Measurements from ENCODE around the gene GJB3.

The GJB3 gene

GRCh38 chr1:34762474-34763141 is 18.4 kb upstream of the GJB3 start:
- no peak overlapping the region for H3K4me3 ChIP-seq (ENCODE audit: low read length)
- no peaks in the 10 kb centered on the region for H4K20me1 ChIP-seq (ENCODE audit: control insufficient read depth, insufficient read depth, low read depth, low read length)
- H3K4me1 ChIP-seq (ENCODE audit: control insufficient read depth, low read length), result no peaks in the 10 kb centered on the region
- H3K36me3 ChIP-seq (ENCODE audit: control insufficient read depth, low read length), result no peaks in the 10 kb centered on the region
- no peak overlapping the region for H3K4me2 ChIP-seq (ENCODE audit: low read length)
- H3K27ac ChIP-seq (ENCODE audit: low read depth, low read length), result no peak overlapping the region
- TF ChIP-seq EZH2phosphoT487 (IDR thresholded peaks at IDR 0.05; ENCODE audit: borderline replicate concordance, low read length) (no peak), CTCF (IDR thresholded peaks at IDR 0.05; ENCODE audit: low read depth, low read length, poor library complexity, severe bottlenecking) (no peak)
- H3K79me2 ChIP-seq (ENCODE audit: control insufficient read depth, low read length), result no peaks in the 10 kb centered on the region
- H3K9me3 ChIP-seq (ENCODE audit: control insufficient read depth, insufficient read depth, low read length), result no peaks in the 10 kb centered on the region
- no peaks in the 10 kb centered on the region for H3F3A ChIP-seq (ENCODE audit: control insufficient read depth, insufficient read depth)
- H3K27me3 ChIP-seq (ENCODE audit: control insufficient read depth, low read length), result no peaks in the 10 kb centered on the region
- H3K9me2 ChIP-seq (replicated peaks; ENCODE audit: control insufficient read depth, low read length), result no peaks in the 10 kb centered on the region

GRCh38 chr1:34763142-34763781 is 17.8 kb upstream of the GJB3 start:
- H3K27ac ChIP-seq (ENCODE audit: low read depth, low read length), result no peak overlapping the region
- H3K36me3 ChIP-seq (ENCODE audit: control insufficient read depth, low read length), result no peaks in the 10 kb centered on the region
- no peak overlapping the region for H3K4me3 ChIP-seq (ENCODE audit: low read length)
- no peaks in the 10 kb centered on the region for H3K9me3 ChIP-seq (ENCODE audit: control insufficient read depth, insufficient read depth, low read length)
- H3K4me2 ChIP-seq (ENCODE audit: low read length), result no peak overlapping the region
- no peaks in the 10 kb centered on the region for H3K4me1 ChIP-seq (ENCODE audit: control insufficient read depth, low read length)
- TF ChIP-seq CTCF (IDR thresholded peaks at IDR 0.05; ENCODE audit: low read depth, low read length, poor library complexity, severe bottlenecking), result no peak
- no peaks in the 10 kb centered on the region for H3K79me2 ChIP-seq (ENCODE audit: control insufficient read depth, low read length)
- no peaks in the 10 kb centered on the region for H4K20me1 ChIP-seq (ENCODE audit: control insufficient read depth, insufficient read depth, low read depth, low read length)
- no peaks in the 10 kb centered on the region for H3K9me2 ChIP-seq (replicated peaks; ENCODE audit: control insufficient read depth, low read length)
- H3K27me3 ChIP-seq (ENCODE audit: control insufficient read depth, low read length), result no peaks in the 10 kb centered on the region
- no peaks in the 10 kb centered on the region for H3F3A ChIP-seq (ENCODE audit: control insufficient read depth, insufficient read depth)

- Histone ChIP-seq H3K79me2 (ENCODE audit: control insufficient read depth, low read length) (no peaks in the 10 kb centered on the region), H3K27me3 (ENCODE audit: control insufficient read depth, low read length) (0 out of 2 replicates have a peak, but pooled peaks cover 3% of the 10 kb centered on the region), H3K9me2 (replicated peaks; ENCODE audit: control insufficient read depth, low read length) (no peaks in the 10 kb centered on the region), H3K9me3 (ENCODE audit: control insufficient read depth, insufficient read depth, low read length) (no peaks in the 10 kb centered on the region), H3K36me3 (ENCODE audit: control insufficient read depth, low read length) (no peaks in the 10 kb centered on the region), H3K4me3 (ENCODE audit: low read length) (no peak overlapping the region), H3K4me1 (ENCODE audit: control insufficient read depth, low read length) (no peaks in the 10 kb centered on the region), H3K27ac (ENCODE audit: low read depth, low read length) (no peak overlapping the region), H4K20me1 (ENCODE audit: control insufficient read depth, insufficient read depth, low read depth, low read length) (no peaks in the 10 kb centered on the region), H3K4me2 (ENCODE audit: low read length) (no peak overlapping the region), H3F3A (ENCODE audit: control insufficient read depth, insufficient read depth) (no peaks in the 10 kb centered on the region)
- TF ChIP-seq CTCF (IDR thresholded peaks at IDR 0.05; ENCODE audit: low read depth, low read length, poor library complexity, severe bottlenecking) (no peak), EZH2phosphoT487 (IDR thresholded peaks at IDR 0.05; ENCODE audit: borderline replicate concordance, low read length) (no peak)
These were observed 12.2 kb upstream of the GJB3 start for GRCh38 chr1:34768856-34769255.
